ENCODE measurements around the gene RBMS3.
"Not testable (repeated sequence)": the region's sequence is repeated elsewhere in the genome, so short reads cannot be mapped to it uniquely, and the experiment has no call there.

RBMS3 gene

DNA sequence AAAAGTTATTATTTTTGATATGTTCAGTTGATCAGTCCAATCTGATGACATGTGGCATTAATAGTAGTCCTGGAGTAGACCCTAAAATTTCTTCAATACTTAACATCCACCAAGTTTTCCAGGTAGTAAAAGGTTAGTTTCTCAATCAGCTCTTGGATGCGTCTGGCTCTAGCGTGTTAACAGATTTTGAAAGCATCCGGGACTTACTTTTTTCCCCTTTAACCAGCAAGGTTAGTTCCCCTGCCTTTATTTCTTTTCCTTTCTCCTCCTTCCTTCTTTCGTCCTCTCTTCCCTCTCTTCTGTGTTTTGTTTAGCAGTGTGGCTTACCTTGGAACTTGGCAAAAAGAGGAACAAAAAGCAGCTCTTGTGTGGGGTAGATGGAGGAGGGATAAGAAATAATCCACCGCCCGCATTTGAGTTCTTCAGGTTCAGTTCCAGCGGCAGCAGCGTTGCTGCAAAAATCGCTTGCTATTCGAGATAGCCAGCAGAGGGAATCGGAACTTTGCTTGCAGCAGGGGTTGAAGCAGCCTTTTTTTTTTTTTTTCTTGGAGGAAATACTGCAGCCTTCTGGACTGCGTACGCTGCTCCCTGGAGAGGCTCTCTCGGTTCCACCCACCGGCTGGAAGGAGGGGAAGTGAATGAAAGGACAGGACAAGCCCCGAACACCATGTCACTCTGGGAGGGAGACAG, at the start of gene RBMS3:
Gene RBMS3, plus strand, starts transcription at position 668 of the 690 bp plus-strand sequence.
- CTCF ChIA-PET: interaction anchor here (0.9 to 1.7 kb wide), 3 partner anchors 22 to 36 kb away, joined by 3 to 4 read pairs (median 3); no protein-coding TSS in a partner anchor
- POLR2A ChIA-PET: no interaction called here
- peak; percentile 35 for DNase-seq (ENCODE audit: extremely low spot score)
- TF ChIP-seq, protein P1, sequence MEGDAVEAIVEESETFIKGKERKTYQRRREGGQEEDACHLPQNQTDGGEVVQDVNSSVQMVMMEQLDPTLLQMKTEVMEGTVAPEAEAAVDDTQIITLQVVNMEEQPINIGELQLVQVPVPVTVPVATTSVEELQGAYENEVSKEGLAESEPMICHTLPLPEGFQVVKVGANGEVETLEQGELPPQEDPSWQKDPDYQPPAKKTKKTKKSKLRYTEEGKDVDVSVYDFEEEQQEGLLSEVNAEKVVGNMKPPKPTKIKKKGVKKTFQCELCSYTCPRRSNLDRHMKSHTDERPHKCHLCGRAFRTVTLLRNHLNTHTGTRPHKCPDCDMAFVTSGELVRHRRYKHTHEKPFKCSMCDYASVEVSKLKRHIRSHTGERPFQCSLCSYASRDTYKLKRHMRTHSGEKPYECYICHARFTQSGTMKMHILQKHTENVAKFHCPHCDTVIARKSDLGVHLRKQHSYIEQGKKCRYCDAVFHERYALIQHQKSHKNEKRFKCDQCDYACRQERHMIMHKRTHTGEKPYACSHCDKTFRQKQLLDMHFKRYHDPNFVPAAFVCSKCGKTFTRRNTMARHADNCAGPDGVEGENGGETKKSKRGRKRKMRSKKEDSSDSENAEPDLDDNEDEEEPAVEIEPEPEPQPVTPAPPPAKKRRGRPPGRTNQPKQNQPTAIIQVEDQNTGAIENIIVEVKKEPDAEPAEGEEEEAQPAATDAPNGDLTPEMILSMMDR (IDR thresholded peaks at IDR 0.05; ENCODE audit: control extremely low read depth, extremely low read depth, low read depth, missing control alignments): peak; percentile 45

DNA sequence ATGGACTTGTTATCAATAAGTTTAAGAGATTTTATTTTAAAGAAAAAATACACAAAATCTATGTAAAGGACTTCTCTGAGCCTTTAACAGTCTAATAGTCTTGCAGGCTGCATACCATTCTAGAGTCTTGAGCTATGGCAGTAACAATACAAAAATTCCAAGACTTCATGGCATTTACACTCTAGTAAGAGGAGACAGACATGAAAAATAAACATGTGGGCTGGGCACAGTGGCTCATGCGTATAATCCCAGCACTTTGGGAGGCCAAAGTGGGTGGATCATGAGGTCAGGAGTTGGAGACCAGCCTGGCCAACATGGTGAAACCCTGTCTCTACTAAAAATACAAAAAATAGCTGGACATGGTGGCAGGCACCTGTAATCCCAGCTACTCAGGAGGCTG, 47.7 kb upstream of the RBMS3 start:
- DNase-seq (ENCODE audit: extremely low spot score); POLR2A ChIA-PET: not testable (repeated sequence)
- CTCF ChIA-PET: interaction anchor here (2.0 kb wide), 1 partner anchor 10 kb away, joined by 7 read pairs; no protein-coding TSS in a partner anchor

DNA sequence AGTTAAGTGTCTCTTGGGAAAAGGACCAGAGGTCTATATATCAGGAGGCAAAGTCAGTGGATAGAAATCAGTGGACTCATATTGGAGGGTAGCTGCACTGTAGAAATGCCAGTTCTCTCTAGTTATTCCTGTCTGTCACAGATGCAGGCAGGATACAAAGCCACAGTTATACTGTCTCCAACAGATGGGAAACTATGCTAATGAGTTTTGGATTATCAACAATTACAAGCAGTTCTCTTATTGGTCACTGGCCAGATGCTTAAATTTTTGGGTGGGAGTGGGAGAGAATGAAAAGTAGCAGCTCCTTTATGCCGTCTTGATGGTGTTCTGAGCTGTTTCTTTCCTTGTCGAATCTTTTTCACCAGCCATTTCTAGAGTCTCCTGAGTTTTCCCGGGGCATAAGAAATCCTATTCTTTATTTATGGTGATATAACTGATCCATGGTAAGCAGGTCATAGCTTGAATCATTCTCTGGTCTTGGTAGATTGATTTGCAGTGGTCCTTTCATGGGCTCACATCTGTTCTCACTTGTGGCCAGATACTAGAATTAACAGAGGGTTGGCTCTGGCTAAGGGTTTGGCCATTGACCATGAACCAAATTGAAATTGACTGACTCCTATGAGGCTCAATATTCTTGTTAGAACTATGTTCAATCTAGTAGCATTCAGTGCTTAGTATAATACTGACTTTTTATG, 44.6 kb upstream of the RBMS3 start:
- ChIA-PET CTCF (interaction anchor here (1.0 kb wide), 1 partner anchor 12 kb away, joined by 3 read pairs; no protein-coding TSS in a partner anchor), POLR2A (no interaction called here)
- TF ChIP-seq, protein P1 (IDR thresholded peaks at IDR 0.05; ENCODE audit: control extremely low read depth, extremely low read depth, low read depth, missing control alignments): no peak
- DNase-seq (ENCODE audit: extremely low spot score): no peak

DNA sequence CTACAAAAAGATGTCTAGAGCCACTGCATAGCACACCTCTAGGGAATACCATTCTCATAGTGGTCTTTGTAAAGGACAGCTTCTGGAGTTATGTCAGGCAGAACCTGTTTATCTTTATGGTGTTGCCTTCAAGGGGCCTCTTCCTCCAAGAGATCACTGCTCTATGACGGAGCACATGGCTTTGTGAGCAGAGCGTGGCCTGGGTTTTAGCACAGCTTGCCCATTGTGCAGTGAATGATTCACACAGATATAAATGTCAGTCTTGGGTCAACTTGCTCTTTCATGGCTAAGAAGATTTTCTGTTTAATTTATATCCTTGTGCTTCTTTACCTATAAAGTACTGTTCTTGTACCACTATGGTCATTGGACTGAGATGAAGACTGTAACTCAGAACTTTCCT, 41.5 kb upstream of the RBMS3 start:
- ChIA-PET CTCF (interaction anchor here (0.7 to 1.3 kb wide), 2 partner anchors 13 to 17 kb away, joined by 3 read pairs; no protein-coding TSS in a partner anchor), POLR2A (no interaction called here)
- no peak for DNase-seq (ENCODE audit: extremely low spot score)
- TF ChIP-seq, protein P1 (IDR thresholded peaks at IDR 0.05; ENCODE audit: control extremely low read depth, extremely low read depth, low read depth, missing control alignments): no peak

DNA sequence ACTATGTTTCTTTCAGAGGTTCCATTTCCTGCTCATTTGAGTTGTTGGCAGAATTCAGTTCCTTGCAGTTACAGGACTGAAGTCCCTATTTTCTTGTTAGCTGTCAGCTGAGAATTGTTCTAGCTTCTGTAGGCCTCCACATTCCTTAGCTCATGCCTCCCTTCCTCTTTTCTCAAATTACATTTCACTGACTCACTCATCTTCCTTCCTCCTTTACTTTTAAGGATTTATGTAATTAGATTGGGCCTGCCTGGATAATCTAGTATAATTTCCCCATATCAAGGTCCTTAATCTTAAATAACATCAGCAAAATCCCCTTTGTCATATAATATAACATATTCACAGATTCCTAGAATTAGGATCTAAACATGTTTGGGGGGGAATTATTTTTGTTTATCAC, 40.6 kb upstream of the RBMS3 start:
- ChIA-PET POLR2A (no interaction called here), CTCF (no interaction called here)
- TF ChIP-seq, protein P1 (IDR thresholded peaks at IDR 0.05; ENCODE audit: control extremely low read depth, extremely low read depth, low read depth, missing control alignments): no peak
- no peak for DNase-seq (ENCODE audit: extremely low spot score)

DNA sequence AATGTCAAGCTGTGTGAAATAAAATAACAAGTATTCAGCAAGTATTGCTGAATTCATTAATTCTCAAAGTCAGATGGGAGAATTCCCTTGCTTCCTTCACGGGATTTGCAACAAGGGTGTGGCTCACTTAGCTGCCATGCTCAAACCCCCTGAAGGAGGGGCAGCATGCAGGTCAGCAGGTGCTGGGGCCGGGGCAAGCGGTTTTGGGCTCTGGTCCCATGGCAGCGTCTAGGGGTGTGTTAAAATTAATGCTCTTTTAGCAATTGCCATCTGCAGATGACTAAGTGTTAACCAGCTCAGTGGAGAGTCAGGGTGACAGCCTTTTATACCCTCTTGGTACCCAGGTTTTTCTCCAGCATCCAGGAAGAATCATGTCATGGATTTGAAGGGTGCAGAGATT, 40.0 kb upstream of the RBMS3 start:
- TF ChIP-seq, protein P1 (IDR thresholded peaks at IDR 0.05; ENCODE audit: control extremely low read depth, extremely low read depth, low read depth, missing control alignments): no peak
- POLR2A ChIA-PET: no interaction called here
- CTCF ChIA-PET: no interaction called here
- no peak for DNase-seq (ENCODE audit: extremely low spot score)

DNA sequence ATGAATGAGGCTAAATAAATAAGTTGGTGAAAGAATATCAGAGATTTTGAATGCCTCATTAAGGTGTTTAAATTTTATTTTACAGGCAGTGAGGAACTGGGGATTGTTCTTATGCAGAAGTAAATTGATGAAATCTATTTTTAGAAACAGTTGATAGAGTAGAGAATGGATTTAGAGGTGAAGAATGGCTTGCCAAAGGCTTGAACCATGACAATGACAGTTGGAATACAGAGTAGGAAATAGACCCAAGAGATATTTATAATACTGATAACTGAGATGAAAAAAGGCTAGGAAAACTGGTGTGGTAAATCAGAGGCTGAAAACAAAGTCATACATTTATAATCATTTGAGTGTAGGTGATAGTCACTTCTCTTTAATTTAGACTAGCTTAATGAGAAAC, 39.0 kb upstream of the RBMS3 start:
- POLR2A ChIA-PET: no interaction called here
- TF ChIP-seq, protein P1 (IDR thresholded peaks at IDR 0.05; ENCODE audit: control extremely low read depth, extremely low read depth, low read depth, missing control alignments): no peak
- CTCF ChIA-PET: no interaction called here
- DNase-seq (ENCODE audit: extremely low spot score): no peak

Measured in GM10248 (cell line).